Left lung (tissue), 10 donors: Measurements from ENCODE around the gene RND1. TPM values are rescaled to one million over a fixed set of nuclear protein-coding genes. Genes with fewer than 3 reads are reported as not detected.

Source experiments
- ATAC-seq: fragments of 200-7000 bp; cut with Tn5 transposase; one replicate; pipeline ENCODE4 v1.9.1; 2020; ENCODE audit warnings: moderate library complexity
- DNase-seq, 4 donors: peaks; one replicate each; pipeline ENCODE4 v3.0.0-alpha.2; 2013 to 2020
- H3K27ac ChIP-seq, 2 donors: fragments of 200-600 bp; sonication (generic) in 1 of 2; one replicate each; pipeline versions ENCODE4 v1.5.0 to v1.8.0; 2020 to 2021
- H3K27me3 ChIP-seq, 2 donors: fragments of 200-600 bp; sonication (generic) in 1 of 2; one replicate each; pipeline versions ENCODE4 v1.5.0 to v1.8.0; 2020 to 2021
- H3K36me3 ChIP-seq, 2 donors: fragments of 200-600 bp; sonication (generic) in 1 of 2; one replicate each; pipeline versions ENCODE4 v1.5.0 to v1.8.0; 2020 to 2021
- H3K4me1 ChIP-seq, 2 donors: fragments of 200-600 bp; one replicate each; pipeline ENCODE4 v1.8.0; 2021
- H3K4me3 ChIP-seq, 2 donors: fragments of 200-600 bp; sonication (generic) in 1 of 2; one replicate each; pipeline versions ENCODE4 v1.5.0 to v1.8.0; 2020 to 2021; ENCODE audit warnings: mild to moderate bottlenecking in 1 of 2
- H3K9me3 ChIP-seq, 2 donors: fragments of 200-600 bp; sonication (generic) in 1 of 2; one replicate each; pipeline versions ENCODE4 v1.5.0 to v1.8.0; 2020 to 2021
- intact Hi-C, 2 donors: fragments of 100-400 bp; cut with DNase I; formaldehyde crosslinking; loops; one replicate each; pipeline versions ENCODE4 v1.11.2 to v1.14.2; 2022
- polyA plus RNA-seq, 6 donors: library from polyadenylated mRNA; unstranded; fragments of 120-200 nt; gene quantifications; one replicate each; pipeline ENCODE4 v1.2.1, GENCODE V29; 2013; ENCODE audit not compliant: insufficient read length in 6 of 6
- total RNA-seq, 2 donors: library from RNA; stranded (reverse); fragmentation: NEBNext Ultra II Directional; extraction: Animal tissue kit (Norgen Biotek cat#: 25700); gene quantifications; one replicate each; pipeline ENCODE4 v1.2.1, GENCODE V29; 2021
- TF ChIP-seq, protein P1 (sequence below), 2 donors: fragments of 200-600 bp; sonication (generic) in 1 of 2; IDR thresholded peaks; one replicate each; pipeline versions ENCODE4 v1.5.0 to v1.8.0; 2021; ENCODE audit warnings: antibody characterized with exemption in 2 of 2
- donor health status: DM: no; HTN: yes; CAD: no.
- donor health status: DM: no; HTN: no; CAD: no.

Gene RND1
- total and polyA plus RNA-seq, 8 donors: 1.8 to 28.1 (median 2.4) TPM

DNA sequence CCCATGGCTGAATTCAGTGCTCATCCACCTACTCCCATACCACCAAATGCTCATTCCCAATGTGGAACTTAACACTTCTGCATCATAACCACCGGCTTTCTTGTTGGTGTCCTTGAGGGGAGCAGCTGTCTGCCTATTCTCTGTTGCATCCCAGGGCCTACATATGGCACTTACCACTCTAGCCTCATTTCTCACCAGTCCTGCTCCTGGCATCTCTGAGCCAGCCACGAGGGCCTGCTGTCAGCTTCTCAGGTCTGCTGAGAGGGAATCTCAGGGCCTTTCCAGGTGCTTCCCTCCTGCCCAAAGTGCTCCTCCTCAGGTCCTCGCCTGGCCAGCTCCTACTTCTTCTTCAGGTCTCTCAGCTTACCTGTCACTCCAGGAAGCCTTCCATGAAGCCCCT, 24.0 kb upstream of the RND1 start:
- ATAC-seq (no peak), DNase-seq (no peak)
- TF ChIP-seq, protein P1, sequence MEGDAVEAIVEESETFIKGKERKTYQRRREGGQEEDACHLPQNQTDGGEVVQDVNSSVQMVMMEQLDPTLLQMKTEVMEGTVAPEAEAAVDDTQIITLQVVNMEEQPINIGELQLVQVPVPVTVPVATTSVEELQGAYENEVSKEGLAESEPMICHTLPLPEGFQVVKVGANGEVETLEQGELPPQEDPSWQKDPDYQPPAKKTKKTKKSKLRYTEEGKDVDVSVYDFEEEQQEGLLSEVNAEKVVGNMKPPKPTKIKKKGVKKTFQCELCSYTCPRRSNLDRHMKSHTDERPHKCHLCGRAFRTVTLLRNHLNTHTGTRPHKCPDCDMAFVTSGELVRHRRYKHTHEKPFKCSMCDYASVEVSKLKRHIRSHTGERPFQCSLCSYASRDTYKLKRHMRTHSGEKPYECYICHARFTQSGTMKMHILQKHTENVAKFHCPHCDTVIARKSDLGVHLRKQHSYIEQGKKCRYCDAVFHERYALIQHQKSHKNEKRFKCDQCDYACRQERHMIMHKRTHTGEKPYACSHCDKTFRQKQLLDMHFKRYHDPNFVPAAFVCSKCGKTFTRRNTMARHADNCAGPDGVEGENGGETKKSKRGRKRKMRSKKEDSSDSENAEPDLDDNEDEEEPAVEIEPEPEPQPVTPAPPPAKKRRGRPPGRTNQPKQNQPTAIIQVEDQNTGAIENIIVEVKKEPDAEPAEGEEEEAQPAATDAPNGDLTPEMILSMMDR (IDR thresholded peaks at IDR 0.05): no peak
- no peaks in the 10 kb centered on the region for H3K36me3 ChIP-seq
- peaks cover 3 to 8% of the 10 kb centered on the region in 2 donors for H3K4me1 ChIP-seq
- intact Hi-C loops: loop anchor here in 1 of 2 donors (2.0 kb wide), 1 partner anchor 35 kb away; no protein-coding TSS in a partner anchor
- H3K4me3 ChIP-seq: no peak overlapping the region
- no peak overlapping the region for H3K27ac ChIP-seq
- peaks cover 13 to 28% of the 10 kb centered on the region in 2 donors for H3K27me3 ChIP-seq
- H3K9me3 ChIP-seq: no peaks in the 10 kb centered on the region

DNA sequence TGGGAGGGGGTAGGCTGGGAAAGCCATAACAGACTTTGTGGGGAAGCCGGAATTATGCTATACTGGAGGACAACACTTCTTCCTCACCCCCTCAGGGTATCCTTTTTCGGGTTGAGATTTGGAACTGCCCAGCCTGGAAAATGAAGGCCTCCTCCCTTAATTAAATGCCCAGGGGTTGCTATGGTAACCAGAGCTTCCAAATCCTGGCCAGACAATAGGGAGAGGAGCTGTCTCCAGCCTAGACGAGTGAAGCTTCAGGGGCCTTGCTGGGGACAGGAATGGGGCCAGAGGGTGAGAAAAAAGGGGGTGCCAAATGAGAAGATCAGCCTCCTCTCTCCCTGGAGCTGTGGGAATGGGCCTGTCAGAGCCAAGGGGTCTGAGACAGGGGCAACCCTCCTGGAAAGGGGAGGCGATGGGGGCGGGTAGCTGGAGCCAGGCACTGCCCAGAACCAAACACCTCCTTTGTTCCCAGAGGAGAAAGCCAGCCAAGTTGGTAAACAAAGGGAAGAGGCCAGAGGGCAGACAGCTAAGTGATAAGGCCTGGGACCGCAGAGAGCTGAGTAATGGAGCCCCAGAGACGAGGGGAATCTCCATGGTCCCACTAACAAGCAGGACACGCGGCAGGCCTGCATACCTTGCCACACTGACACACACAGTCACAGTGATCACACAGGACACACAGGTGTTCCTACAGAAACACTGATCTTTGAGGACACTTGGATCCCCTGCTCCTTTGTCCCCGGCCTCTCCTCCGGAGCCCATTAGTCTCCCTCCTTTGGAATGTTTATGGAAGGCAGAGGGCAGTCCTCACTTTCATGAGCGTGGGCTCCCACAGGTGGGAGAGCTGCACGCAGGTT, 17.9 kb upstream of the RND1 start:
- TF ChIP-seq, protein P1 (IDR thresholded peaks at IDR 0.05): no peak
- intact Hi-C loops: no loop called here
- peak overlapping the region; percentile 60 to 78 for H3K27ac ChIP-seq
- H3K4me1 ChIP-seq: peaks cover 18 to 27% of the 10 kb centered on the region in 2 donors
- DNase-seq: no peak
- H3K27me3 ChIP-seq: peaks cover 0 to 14% of the 10 kb centered on the region in 2 donors
- ATAC-seq: peak; percentile 30
- no peaks in the 10 kb centered on the region for H3K9me3 ChIP-seq
- H3K4me3 ChIP-seq: no peak overlapping the region
- H3K36me3 ChIP-seq: no peaks in the 10 kb centered on the region

DNA sequence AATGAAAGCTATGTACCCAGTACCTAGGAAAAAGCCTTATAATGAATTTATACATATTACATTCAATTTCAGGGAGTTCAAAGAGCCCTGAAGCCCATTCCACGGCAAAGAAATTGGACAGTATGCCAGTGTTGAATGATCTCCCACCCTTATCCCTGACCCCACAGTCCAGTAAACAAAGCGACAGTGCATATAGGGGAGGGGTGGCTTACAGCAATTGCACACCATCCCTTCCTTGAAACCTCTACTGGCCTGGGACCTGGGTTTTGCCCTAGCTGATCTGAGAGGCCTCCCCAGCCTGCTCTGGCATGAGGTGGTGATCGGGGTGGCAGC, 17.3 kb upstream of the RND1 start:
- Histone ChIP-seq H3K9me3 (no peaks in the 10 kb centered on the region), H3K4me3 (no peak overlapping the region), H3K27me3 (peaks cover 0 to 14% of the 10 kb centered on the region in 2 donors), H3K27ac (peak overlapping the region; percentile 60 to 78), H3K4me1 (peaks cover 18 to 27% of the 10 kb centered on the region in 2 donors), H3K36me3 (no peaks in the 10 kb centered on the region)
- DNase-seq (no peak), ATAC-seq (no peak)
- TF ChIP-seq, protein P1 (IDR thresholded peaks at IDR 0.05): no peak
- intact Hi-C loops: no loop called here

DNA sequence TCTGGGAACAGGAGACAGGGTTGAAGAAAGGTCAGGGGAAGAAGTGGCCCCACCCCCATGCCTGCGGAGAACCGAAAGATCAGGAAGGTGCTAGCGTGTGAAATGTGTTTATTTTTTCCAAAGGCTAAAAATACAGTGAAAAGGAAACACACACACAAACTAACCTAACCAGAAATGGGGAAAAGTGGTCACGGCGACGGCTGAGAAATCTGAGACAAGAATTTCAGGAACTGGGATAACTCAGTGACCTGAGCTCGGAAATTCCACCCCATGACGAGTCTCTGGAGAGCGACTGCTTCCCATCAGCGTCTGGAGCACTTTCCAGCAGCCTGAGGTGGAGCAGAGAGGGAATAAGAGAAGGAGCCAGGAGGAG, 16.6 kb upstream of the RND1 start:
- ATAC-seq: peak; percentile 63
- Histone ChIP-seq H3K27me3 (peaks cover 0 to 14% of the 10 kb centered on the region in 2 donors), H3K9me3 (no peaks in the 10 kb centered on the region), H3K4me3 (peak overlapping the region in 1 of 2 donors; percentile 17), H3K27ac (peak overlapping the region; percentile 60 to 78), H3K36me3 (no peaks in the 10 kb centered on the region), H3K4me1 (peaks cover 18 to 27% of the 10 kb centered on the region in 2 donors)
- intact Hi-C loops: no loop called here
- TF ChIP-seq, protein P1 (IDR thresholded peaks at IDR 0.05): no peak
- DNase-seq: peak in 2 of 4 donors; percentile 54 to 63

DNA sequence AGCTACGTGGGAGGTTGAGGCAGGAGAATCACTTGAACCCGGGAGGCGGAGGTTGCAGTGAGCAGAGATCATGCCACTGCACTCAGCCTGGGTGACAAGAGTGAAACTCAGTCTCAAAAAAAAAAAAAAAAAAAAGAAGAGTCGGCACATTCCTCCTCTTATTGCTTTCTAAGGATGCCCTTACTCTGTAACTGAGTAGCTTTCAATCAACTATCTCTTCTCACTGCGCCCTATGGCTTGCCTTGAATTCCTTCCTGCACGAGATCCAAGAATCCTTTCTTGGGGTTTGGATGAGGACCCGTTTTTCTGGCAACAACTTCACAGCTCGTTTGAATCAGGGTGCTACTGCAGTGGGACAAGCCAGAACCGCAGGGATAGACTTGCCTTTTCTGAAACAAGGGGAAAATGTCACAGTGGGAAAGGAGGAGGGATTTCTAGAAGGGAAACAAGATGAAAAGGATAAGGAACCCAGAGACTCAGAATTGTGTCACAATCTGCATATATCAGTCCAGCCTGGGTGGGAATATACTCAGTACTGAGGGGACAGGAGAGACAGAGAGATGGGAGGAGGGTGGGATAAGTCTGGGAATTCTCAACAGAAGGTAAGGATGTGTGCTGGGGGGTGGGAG, 16.1 kb upstream of the RND1 start:
- peak overlapping the region in 1 of 2 donors; percentile 17 for H3K4me3 ChIP-seq

More for the DNA sequence above, 16.1 kb upstream of the RND1 start:
- no peaks in the 10 kb centered on the region for H3K36me3 ChIP-seq
- ATAC-seq (no peak), DNase-seq (no peak)
- peaks cover 18 to 27% of the 10 kb centered on the region in 2 donors for H3K4me1 ChIP-seq
- TF ChIP-seq, protein P1 (IDR thresholded peaks at IDR 0.05): no peak
- peaks cover 0 to 14% of the 10 kb centered on the region in 2 donors for H3K27me3 ChIP-seq
- intact Hi-C loops: no loop called here
- no peaks in the 10 kb centered on the region for H3K9me3 ChIP-seq
- H3K27ac ChIP-seq: peak overlapping the region; percentile 60 to 78
